Uterus (tissue), 4 donors: ENCODE data around the gene CHD3. TPM values are rescaled to one million over a fixed set of nuclear protein-coding genes. Genes with fewer than 3 reads are reported as not detected.

Experiments
- DNase-seq, 2 donors: peaks; one replicate each; pipeline ENCODE4 v3.0.0-alpha.2; 2019 to 2020
- H3K27ac ChIP-seq, 2 donors: fragments of 200-600 bp; sonication (generic); 1 replicate in 1 of 2; 2 replicates in 1 of 2; pipeline ENCODE4 v1.5.1; 2016 to 2018
- H3K27me3 ChIP-seq, 2 donors: fragments of 200-600 bp; sonication (generic); one replicate each; pipeline ENCODE4 v1.5.1; 2018 to 2019; ENCODE audit warnings: control low read depth in 1 of 2
- H3K36me3 ChIP-seq, 2 donors: fragments of 200-600 bp; sonication (generic); one replicate each; pipeline ENCODE4 v1.5.1; 2019; ENCODE audit warnings: control low read depth in 1 of 2
- H3K4me1 ChIP-seq, 2 donors: fragments of 200-600 bp; sonication (generic); one replicate each; pipeline ENCODE4 v1.5.1; 2018 to 2019; ENCODE audit warnings: control low read depth in 1 of 2
- H3K4me3 ChIP-seq, 2 donors: fragments of 200-600 bp; sonication (generic); 1 replicate in 1 of 2; 2 replicates in 1 of 2; pipeline ENCODE4 v1.5.1; 2018 to 2019; ENCODE audit warnings: mild to moderate bottlenecking in 1 of 2
- H3K9me3 ChIP-seq, 2 donors: fragments of 200-600 bp; sonication (generic); one replicate each; pipeline ENCODE4 v1.5.1; 2019; ENCODE audit warnings: control low read depth in 1 of 2
- POLR2A ChIP-seq, 2 donors: fragments of 450-650 bp; IDR thresholded peaks; one replicate each; pipeline ENCODE4 v1.6.1; 2016; ENCODE audit warnings: antibody characterized with exemption in 2 of 2, mild to moderate bottlenecking in 1 of 2, moderate library complexity in 1 of 2
- intact Hi-C: fragments of 100-400 bp; cut with DNase I; formaldehyde crosslinking; loops from one replicate; pipeline ENCODE4 v1.15.1; 2023; ENCODE audit warnings: low total_unique reads
- total RNA-seq, 4 donors: library from RNA; depleted of rRNA in 3 of 4; stranded (reverse); fragments of >200 nt in 3 of 4; gene quantifications; one replicate each; pipeline versions ENCODE4 v1.1.0 to v1.2.4, GENCODE V29; 2014 to 2023
- TF ChIP-seq, protein P1 (sequence below), 4 experiments: fragments of 200-600 bp in 2 of 4; fragments of 450-650 bp in 2 of 4; sonication (generic) in 2 of 4; IDR thresholded peaks; one replicate each; pipeline ENCODE4 v1.5.1; 2016 to 2019; ENCODE audit warnings: antibody characterized with exemption in 4 of 4, mild to moderate bottlenecking in 2 of 4, moderate library complexity in 1 of 4
- donor health status: DM: yes; HTN: yes; CAD: no.

CHD3 gene
- total RNA-seq, 4 donors from 2014 or later = 81.0 to 165 (median 133) TPM

- DNase-seq = peak in 1 of 2 donors; percentile 15
- H3K4me3 ChIP-seq = no peak overlapping the region
- intact Hi-C loops = no loop called here
- no peaks in the 10 kb centered on the region for H3K27me3 ChIP-seq
- peaks cover 4 to 7% of the 10 kb centered on the region in 2 donors for H3K4me1 ChIP-seq
- H3K27ac ChIP-seq = no peak overlapping the region
- TF ChIP-seq, protein P1, sequence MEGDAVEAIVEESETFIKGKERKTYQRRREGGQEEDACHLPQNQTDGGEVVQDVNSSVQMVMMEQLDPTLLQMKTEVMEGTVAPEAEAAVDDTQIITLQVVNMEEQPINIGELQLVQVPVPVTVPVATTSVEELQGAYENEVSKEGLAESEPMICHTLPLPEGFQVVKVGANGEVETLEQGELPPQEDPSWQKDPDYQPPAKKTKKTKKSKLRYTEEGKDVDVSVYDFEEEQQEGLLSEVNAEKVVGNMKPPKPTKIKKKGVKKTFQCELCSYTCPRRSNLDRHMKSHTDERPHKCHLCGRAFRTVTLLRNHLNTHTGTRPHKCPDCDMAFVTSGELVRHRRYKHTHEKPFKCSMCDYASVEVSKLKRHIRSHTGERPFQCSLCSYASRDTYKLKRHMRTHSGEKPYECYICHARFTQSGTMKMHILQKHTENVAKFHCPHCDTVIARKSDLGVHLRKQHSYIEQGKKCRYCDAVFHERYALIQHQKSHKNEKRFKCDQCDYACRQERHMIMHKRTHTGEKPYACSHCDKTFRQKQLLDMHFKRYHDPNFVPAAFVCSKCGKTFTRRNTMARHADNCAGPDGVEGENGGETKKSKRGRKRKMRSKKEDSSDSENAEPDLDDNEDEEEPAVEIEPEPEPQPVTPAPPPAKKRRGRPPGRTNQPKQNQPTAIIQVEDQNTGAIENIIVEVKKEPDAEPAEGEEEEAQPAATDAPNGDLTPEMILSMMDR (IDR thresholded peaks at IDR 0.05) = no peak
- TF ChIP-seq POLR2A (IDR thresholded peaks at IDR 0.05) = no peak
- no peaks in the 10 kb centered on the region for H3K36me3 ChIP-seq
- H3K9me3 ChIP-seq = no peaks in the 10 kb centered on the region
These were observed 38.7 kb upstream of the CHD3 start for GRCh38 chr17:7849751-7850504.

GRCh38 chr17:7850701-7851437 lies 37.7 kb upstream of the CHD3 start:
- TF ChIP-seq POLR2A (IDR thresholded peaks at IDR 0.05) = no peak
- TF ChIP-seq, protein P1 (IDR thresholded peaks at IDR 0.05) = no peak
- H3K27ac ChIP-seq = peak overlapping the region in 1 of 2 donors; percentile 0
- H3K27me3 ChIP-seq = no peaks in the 10 kb centered on the region
- H3K9me3 ChIP-seq = no peaks in the 10 kb centered on the region
- no peaks in the 10 kb centered on the region for H3K36me3 ChIP-seq
- intact Hi-C loops = no loop called here
- no peak overlapping the region for H3K4me3 ChIP-seq
- peak; percentile 24 to 32 for DNase-seq
- no peaks in the 10 kb centered on the region for H3K4me1 ChIP-seq

DNA sequence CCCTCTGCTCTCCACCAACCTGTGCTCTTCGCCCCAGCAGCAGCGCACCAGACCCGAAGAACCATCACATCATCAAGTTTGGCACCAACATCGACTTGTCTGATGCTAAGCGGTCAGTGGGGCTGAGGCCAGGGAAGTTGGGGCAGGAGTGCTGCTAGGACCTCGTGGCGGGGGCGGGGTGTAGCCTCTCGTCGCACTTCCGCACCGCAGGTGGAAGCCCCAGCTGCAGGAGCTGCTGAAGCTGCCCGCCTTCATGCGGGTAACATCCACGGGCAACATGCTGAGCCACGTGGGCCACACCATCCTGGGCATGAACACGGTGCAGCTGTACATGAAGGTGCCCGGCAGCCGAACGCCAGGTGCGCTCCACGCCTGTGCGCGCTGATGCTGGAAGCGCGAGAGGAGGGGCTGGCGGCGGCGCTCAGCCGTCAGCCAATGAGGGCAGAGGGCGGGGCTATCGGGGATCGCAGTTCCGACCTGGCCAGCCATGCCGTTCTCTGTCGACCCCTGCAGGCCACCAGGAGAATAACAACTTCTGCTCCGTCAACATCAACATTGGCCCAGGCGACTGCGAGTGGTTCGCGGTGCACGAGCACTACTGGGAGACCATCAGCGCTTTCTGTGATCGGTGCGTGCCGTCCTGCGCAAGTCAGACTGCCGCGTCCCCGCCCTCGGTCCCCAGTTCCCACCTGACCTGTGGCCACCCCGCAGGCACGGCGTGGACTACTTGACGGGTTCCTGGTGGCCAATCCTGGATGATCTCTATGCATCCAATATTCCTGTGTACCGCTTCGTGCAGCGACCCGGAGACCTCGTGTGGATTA lies 36.9 kb upstream of the CHD3 start:
- Histone ChIP-seq H3K4me3 (no peak overlapping the region), H3K27me3 (no peaks in the 10 kb centered on the region), H3K4me1 (no peaks in the 10 kb centered on the region), H3K27ac (peak overlapping the region; percentile 2 to 25), H3K9me3 (no peaks in the 10 kb centered on the region), H3K36me3 (no peaks in the 10 kb centered on the region)
- TF ChIP-seq, protein P1 (IDR thresholded peaks at IDR 0.05) = peak; percentile 97 to 100 (median 99)
- peak in 1 of 2 donors; percentile 30 for TF ChIP-seq POLR2A (IDR thresholded peaks at IDR 0.05)
- intact Hi-C loops = no loop called here
- peak; percentile 88 to 91 for DNase-seq

GRCh38 chr17:7852262-7852670 lies 36.3 kb upstream of the CHD3 start:
- Histone ChIP-seq H3K4me1 (no peaks in the 10 kb centered on the region), H3K27ac (peak overlapping the region; percentile 2 to 25), H3K27me3 (no peaks in the 10 kb centered on the region), H3K4me3 (no peak overlapping the region), H3K36me3 (no peaks in the 10 kb centered on the region), H3K9me3 (no peaks in the 10 kb centered on the region)
- intact Hi-C loops = no loop called here
- peak in 1 of 2 donors; percentile 45 for DNase-seq
- TF ChIP-seq, protein P1 (IDR thresholded peaks at IDR 0.05) = no peak
- no peak for TF ChIP-seq POLR2A (IDR thresholded peaks at IDR 0.05)
